ENCODE data around the gene TRIM17.

Gene TRIM17

GRCh38 chr1:228416217-228416933 is at the start of gene TRIM17:
TRIM17 (minus strand) TSS chr1:228416861; CDS start chr1:228415072, 1,789 bp downstream.
- peak; percentile 78 for DNase-seq (ENCODE audit: low read depth, low spot score)
- H3K9ac ChIP-seq (ENCODE audit: insufficient read length, low read depth) = peak within 1 kb of the TSS; percentile 88
- H3K4me1 ChIP-seq (ENCODE audit: insufficient read depth, insufficient read length) = peaks cover 13% of the 10 kb centered on the region
- peaks cover 16% of the 10 kb centered on the region for H3K36me3 ChIP-seq (ENCODE audit: insufficient read depth, insufficient read length, low read length)
- TF ChIP-seq YY1 (IDR thresholded peaks at IDR 0.05; ENCODE audit: insufficient read depth, insufficient read length) (no peak), SUZ12 (IDR thresholded peaks at IDR 0.05; ENCODE audit: extremely low read depth, insufficient read depth, insufficient read length) (no peak), ZNF274 (IDR thresholded peaks at IDR 0.05; ENCODE audit: low read depth, low read length) (no peak)
- H3K27me3 ChIP-seq (ENCODE audit: insufficient read depth, insufficient read length) = peaks cover 59% of the 10 kb centered on the region
- no peaks in the 10 kb centered on the region; the same call in 1 of the 2 replicates for H3K9me3 ChIP-seq (ENCODE audit: insufficient read depth, low read length)
- peak within 1 kb of the TSS; percentile 55 for H3K4me3 ChIP-seq (ENCODE audit: insufficient read length, low read depth)

GRCh38 chr1:228465571-228466146 is 49.0 kb upstream of the TRIM17 start:
- Histone ChIP-seq H3K27me3 (ENCODE audit: insufficient read depth, insufficient read length) (peaks cover 25% of the 10 kb centered on the region), H3K9ac (ENCODE audit: insufficient read length, low read depth) (no peak overlapping the region), H3K4me3 (ENCODE audit: insufficient read length, low read depth) (no peak overlapping the region), H3K4me1 (ENCODE audit: insufficient read depth, insufficient read length) (peaks cover 9% of the 10 kb centered on the region), H3K9me3 (ENCODE audit: insufficient read depth, low read length) (no peaks in the 10 kb centered on the region), H3K36me3 (ENCODE audit: insufficient read depth, insufficient read length, low read length) (no peaks in the 10 kb centered on the region)
- TF ChIP-seq SUZ12 (IDR thresholded peaks at IDR 0.05; ENCODE audit: extremely low read depth, insufficient read depth, insufficient read length) = no peak
- no peak for DNase-seq (ENCODE audit: low read depth, low spot score)

GRCh38 chr1:228465141-228465540 is 48.5 kb upstream of the TRIM17 start:
- Histone ChIP-seq H3K27me3 (ENCODE audit: insufficient read depth, insufficient read length) (peaks cover 25% of the 10 kb centered on the region), H3K36me3 (ENCODE audit: insufficient read depth, insufficient read length, low read length) (no peaks in the 10 kb centered on the region), H3K9me3 (ENCODE audit: insufficient read depth, low read length) (no peaks in the 10 kb centered on the region), H3K4me1 (ENCODE audit: insufficient read depth, insufficient read length) (peaks cover 9% of the 10 kb centered on the region), H3K4me3 (ENCODE audit: insufficient read length, low read depth) (peak overlapping the region; percentile 43), H3K9ac (ENCODE audit: insufficient read length, low read depth) (peak overlapping the region; percentile 53)
- DNase-seq (ENCODE audit: low read depth, low spot score) = no peak
- no peak for TF ChIP-seq ZNF274 (IDR thresholded peaks at IDR 0.05; ENCODE audit: low read depth, low read length)
- no peak for TF ChIP-seq SUZ12 (IDR thresholded peaks at IDR 0.05; ENCODE audit: extremely low read depth, insufficient read depth, insufficient read length)
- TF ChIP-seq YY1 (IDR thresholded peaks at IDR 0.05; ENCODE audit: insufficient read depth, insufficient read length) = no peak

- Histone ChIP-seq H3K27me3 (ENCODE audit: insufficient read depth, insufficient read length) (peaks cover 25% of the 10 kb centered on the region), H3K9me3 (ENCODE audit: insufficient read depth, low read length) (no peaks in the 10 kb centered on the region), H3K4me1 (ENCODE audit: insufficient read depth, insufficient read length) (peaks cover 4% of the 10 kb centered on the region), H3K9ac (ENCODE audit: insufficient read length, low read depth) (peak overlapping the region; percentile 53), H3K4me3 (ENCODE audit: insufficient read length, low read depth) (peak overlapping the region; percentile 43), H3K36me3 (ENCODE audit: insufficient read depth, insufficient read length, low read length) (no peaks in the 10 kb centered on the region)
- no peak for DNase-seq (ENCODE audit: low read depth, low spot score)
- TF ChIP-seq ZNF274 (IDR thresholded peaks at IDR 0.05; ENCODE audit: low read depth, low read length) (no peak), SUZ12 (IDR thresholded peaks at IDR 0.05; ENCODE audit: extremely low read depth, insufficient read depth, insufficient read length) (no peak), YY1 (IDR thresholded peaks at IDR 0.05; ENCODE audit: insufficient read depth, insufficient read length) (no peak)
Measured at GRCh38 chr1:228464487-228464983, 47.9 kb upstream of the TRIM17 start.

- no peak for TF ChIP-seq ZNF274 (IDR thresholded peaks at IDR 0.05; ENCODE audit: low read depth, low read length)
- no peak for TF ChIP-seq YY1 (IDR thresholded peaks at IDR 0.05; ENCODE audit: insufficient read depth, insufficient read length)
- H3K9ac ChIP-seq (ENCODE audit: insufficient read length, low read depth) = peak overlapping the region; percentile 69
- H3K9me3 ChIP-seq (ENCODE audit: insufficient read depth, low read length) = no peaks in the 10 kb centered on the region
- H3K4me1 ChIP-seq (ENCODE audit: insufficient read depth, insufficient read length) = peaks cover 4% of the 10 kb centered on the region
- no peak for DNase-seq (ENCODE audit: low read depth, low spot score)
- H3K4me3 ChIP-seq (ENCODE audit: insufficient read length, low read depth) = peak overlapping the region; percentile 43
- peaks cover 25% of the 10 kb centered on the region for H3K27me3 ChIP-seq (ENCODE audit: insufficient read depth, insufficient read length)
- no peaks in the 10 kb centered on the region for H3K36me3 ChIP-seq (ENCODE audit: insufficient read depth, insufficient read length, low read length)
Measured at GRCh38 chr1:228463559-228464455, 47.1 kb upstream of the TRIM17 start.

GRCh38 chr1:228463009-228463558 is 46.4 kb upstream of the TRIM17 start:
- Histone ChIP-seq H3K9me3 (ENCODE audit: insufficient read depth, low read length) (no peaks in the 10 kb centered on the region), H3K9ac (ENCODE audit: insufficient read length, low read depth) (peak overlapping the region; percentile 69), H3K27me3 (ENCODE audit: insufficient read depth, insufficient read length) (peaks cover 25% of the 10 kb centered on the region), H3K4me1 (ENCODE audit: insufficient read depth, insufficient read length) (peaks cover 4% of the 10 kb centered on the region), H3K36me3 (ENCODE audit: insufficient read depth, insufficient read length, low read length) (no peaks in the 10 kb centered on the region), H3K4me3 (ENCODE audit: insufficient read length, low read depth) (peak overlapping the region; percentile 43)
- TF ChIP-seq YY1 (IDR thresholded peaks at IDR 0.05; ENCODE audit: insufficient read depth, insufficient read length) (no peak), ZNF274 (IDR thresholded peaks at IDR 0.05; ENCODE audit: low read depth, low read length) (no peak), SUZ12 (IDR thresholded peaks at IDR 0.05; ENCODE audit: extremely low read depth, insufficient read depth, insufficient read length) (no peak)
- no peak for DNase-seq (ENCODE audit: low read depth, low spot score)
